HepG2 (cell line): ENCODE measurements around the gene TMEM198. TPM values are rescaled to one million over a fixed set of nuclear protein-coding genes. Genes with fewer than 3 reads are reported as not detected.

Experiments
- ATAC-seq: fragments of 200-7000 bp; cut with Tn5 transposase; 3 replicates; pipeline ENCODE4 v1.9.1; 2020; ENCODE audit warnings: mild to moderate bottlenecking, moderate library complexity
- BruUV-seq: library from RNA; stranded (reverse); fragments of 400-500 nt; replicated peaks from 2 replicates; lab custom pipeline; 2021; lab: Mats Ljungman, UMichigan
- CTCF ChIA-PET: fragments of 300-600 bp; formaldehyde crosslinking; extraction: SDS; loops from one replicate; lab custom pipeline; 2021; ENCODE audit warnings: low total read pairs, inconsistent platforms, low intra/inter-chr PET ratio; lab: Yijun Ruan, JAX
- POLR2A ChIA-PET: fragments of 350-600 bp; sonication (Branson Sonifier 250); formaldehyde crosslinking; loops from one replicate; lab custom pipeline; 2020; ENCODE audit warnings: antibody characterized with exemption, inconsistent platforms; lab: Yijun Ruan, JAX
- DNase-seq: peaks from one replicate; pipeline ENCODE4 v3.0.0-alpha.2; 2015; ENCODE audit warnings: low spot score
- FAIRE-seq: peaks from 3 replicates; lab custom pipeline; 2011; peaks lifted over from hg19 to GRCh38; lab: Jason Lieb, UNC
- H2AFZ ChIP-seq: one replicate; pipeline ENCODE4 v1.6.1; 2011; ENCODE audit warnings: low read length, inconsistent platforms
- H3K27ac ChIP-seq: fragments of 300-600 bp; 3 replicates; pipeline ENCODE4 v1.8.0; 2011; ENCODE audit warnings: mixed run types, mild to moderate bottlenecking, mixed read lengths, low read length, inconsistent platforms; ENCODE audit not compliant: insufficient read depth; ENCODE audit errors: extremely low read length
- H3K27me3 ChIP-seq, 2 experiments: fragments of 200-600 bp in 1 of 2; 2 replicates in 1 of 2; 3 replicates in 1 of 2; pipeline versions ENCODE4 v1.6.0 to v1.8.0; 2011; ENCODE audit warnings: low read length in 2 of 2, mild to moderate bottlenecking in 2 of 2, moderate library complexity in 2 of 2, inconsistent platforms in 1 of 2; ENCODE audit not compliant: insufficient read depth in 2 of 2, control insufficient read depth in 1 of 2
- H3K36me3 ChIP-seq, 2 experiments: fragments of 200-600 bp in 1 of 2; replicated peaks in 1 of 2; 2 replicates in 1 of 2; 3 replicates in 1 of 2; pipeline versions ENCODE4 v1.5.1 to v1.8.0; 2011; ENCODE audit warnings: low read length in 2 of 2, inconsistent platforms in 1 of 2; ENCODE audit not compliant: insufficient read depth in 2 of 2, control insufficient read depth in 1 of 2
- H3K4me1 ChIP-seq: 2 replicates; pipeline ENCODE4 v1.5.1; 2012; ENCODE audit warnings: low read length, inconsistent platforms; ENCODE audit not compliant: insufficient read depth
- H3K4me2 ChIP-seq: 2 replicates; pipeline ENCODE4 v1.6.0; 2011; ENCODE audit warnings: low read depth, low read length, inconsistent platforms
- H3K4me3 ChIP-seq, 3 experiments: fragments of 200-600 bp in 1 of 3; sonication (generic), shearing (Covaris generic) in 1 of 3; replicated peaks in 1 of 3; 2 replicates each; pipeline ENCODE4 v1.5.1; 2011 to 2016; ENCODE audit warnings: low read length in 3 of 3, inconsistent platforms in 2 of 3, low read depth in 2 of 3, mild to moderate bottlenecking in 2 of 3, control low read depth in 1 of 3, mixed read lengths in 1 of 3; ENCODE audit not compliant: insufficient read depth in 1 of 3
- H3K79me2 ChIP-seq: one replicate; pipeline ENCODE4 v1.6.1; 2011; ENCODE audit warnings: low read length, inconsistent platforms; ENCODE audit not compliant: insufficient read depth
- H3K9ac ChIP-seq: 2 replicates; pipeline ENCODE4 v1.6.0; 2011; ENCODE audit warnings: mild to moderate bottlenecking, low read depth, low read length, inconsistent platforms; ENCODE audit not compliant: insufficient read depth
- H3K9me3 ChIP-seq: 2 replicates; pipeline ENCODE4 v1.5.1; 2012; ENCODE audit warnings: mild to moderate bottlenecking, low read length
- H4K20me1 ChIP-seq: 2 replicates; pipeline ENCODE4 v1.6.0; 2011; ENCODE audit warnings: inconsistent platforms, mild to moderate bottlenecking, low read length, moderate library complexity; ENCODE audit not compliant: insufficient read depth
- ATM ChIP-seq: fragments of 450-650 bp; IDR thresholded peaks from 2 replicates; pipeline ENCODE4 v1.7.1; 2017; ENCODE audit warnings: mild to moderate bottlenecking, borderline replicate concordance
- CSRNP1 ChIP-seq: sonication (generic); formaldehyde crosslinking; IDR thresholded peaks from 2 replicates; pipeline ENCODE4 v1.8.1; 2023; ENCODE audit warnings: mild to moderate bottlenecking, missing genetic modification reagents
- ELF3 ChIP-seq: IDR thresholded peaks from 2 replicates; pipeline ENCODE4 v1.6.1; 2016; ENCODE audit warnings: missing genetic modification reagents, missing compliant biosample characterization
- EP300 ChIP-seq, 3 experiments: sonication (generic) in 1 of 3; formaldehyde crosslinking in 1 of 3; IDR thresholded peaks; 2 replicates each; pipeline versions ENCODE4 v1.5.1 to v1.6.1; 2011 to 2020; ENCODE audit warnings: low read depth in 2 of 3, low read length in 2 of 3, borderline replicate concordance in 1 of 3, improper control_type of control experiment in 1 of 3, mild to moderate bottlenecking in 1 of 3, missing genetic modification reagents in 1 of 3, moderate library complexity in 1 of 3
- HMG20B ChIP-seq: conservative IDR thresholded peaks from 2 replicates; pipeline ENCODE4 v1.6.1; 2016; ENCODE audit warnings: missing genetic modification reagents, missing compliant biosample characterization
- HMGXB3 ChIP-seq: sonication (generic); formaldehyde crosslinking; IDR thresholded peaks from 2 replicates; pipeline ENCODE4 v1.4.0; 2020; ENCODE audit warnings: missing genetic modification reagents, borderline replicate concordance
- HOXA7 ChIP-seq: sonication (generic); formaldehyde crosslinking; IDR thresholded peaks from 2 replicates; pipeline ENCODE4 v1.8.1; 2022; ENCODE audit warnings: mild to moderate bottlenecking, missing genetic modification reagents, moderate library complexity
- KLF6 ChIP-seq: IDR thresholded peaks from 2 replicates; pipeline ENCODE4 v1.8.0; 2016; ENCODE audit warnings: missing biosample characterization, missing genetic modification reagents
- MXI1 ChIP-seq: IDR thresholded peaks from 3 replicates; pipeline ENCODE4 v1.6.1; 2012; ENCODE audit warnings: low read depth, low read length, inconsistent platforms, borderline replicate concordance
- NFE2L2 ChIP-seq: fragments of 150-350 bp; IDR thresholded peaks from 2 replicates; pipeline ENCODE4 v1.6.1; 2014; ENCODE audit warnings: low read length
- NONO ChIP-seq, 2 experiments: fragments of 450-650 bp in 1 of 2; sonication (generic) in 1 of 2; formaldehyde crosslinking in 1 of 2; IDR thresholded peaks in 1 of 2; conservative IDR thresholded peaks in 1 of 2; 2 replicates each; pipeline versions ENCODE4 v1.6.1 to v1.8.0; 2017 to 2022; ENCODE audit warnings: mild to moderate bottlenecking in 1 of 2, missing genetic modification reagents in 1 of 2, moderate library complexity in 1 of 2
- ZNF790 ChIP-seq: sonication (generic); formaldehyde crosslinking; IDR thresholded peaks from 2 replicates; pipeline ENCODE4 v1.8.0; 2022; ENCODE audit warnings: missing genetic modification reagents, mild to moderate bottlenecking, borderline replicate concordance
- WGBS: methylation state at CpG from one replicate; pipeline ENCODE4 v1.1.6; 2017; ENCODE audit warnings: low lambda C conversion rate; 5-methylcytosine and 5-hydroxymethylcytosine counted together
- in situ Hi-C: cut with HindIII; loops from 2 replicates; pipeline ENCODE4 v1.10.0; 2017; ENCODE audit warnings: low pct_unique_long_range_greater_than_20kb; ENCODE audit not compliant: extremely low pct_ligation_motif_present
- intact Hi-C: fragments of 100-400 bp; cut with micrococcal nuclease; formaldehyde crosslinking; loops from one replicate; pipeline ENCODE4 v1.10.0; 2022; ENCODE audit not compliant: unreplicated experiment
- polyA plus RNA-seq, 8 experiments: library from polyadenylated mRNA; depleted of rRNA in 3 of 8; stranded (reverse) in 7 of 8; unstranded in 1 of 8; fragments of >200 nt; fragmentation: Illumina TruSeq in 4 of 8; extraction: Trizol in 4 of 8; gene quantifications; 2 replicates each; pipeline versions ENCODE4 v1.2.1 to v1.2.3, GENCODE V29; 2011 to 2016; ENCODE audit warnings: low read depth in 4 of 8, missing spikeins in 1 of 8, mixed read lengths in 1 of 8; ENCODE audit not compliant: insufficient read depth in 1 of 8
- total RNA-seq, 5 experiments: library from RNA; depleted of rRNA; stranded (reverse); fragments of >200 nt; fragmentation: Illumina TruSeq; extraction: Trizol; gene quantifications; 2 replicates each; pipeline ENCODE4 v1.2.3, GENCODE V29; 2016; ENCODE audit warnings: low read depth in 1 of 5
- TF ChIP-seq, protein P1 (sequence below): sonication (generic); formaldehyde crosslinking; IDR thresholded peaks from 2 replicates; pipeline ENCODE4 v1.8.1; 2023; ENCODE audit warnings: mild to moderate bottlenecking, missing genetic modification reagents
- TF ChIP-seq, protein P2 (sequence below): sonication (generic); formaldehyde crosslinking; IDR thresholded peaks from 2 replicates; pipeline ENCODE4 v1.4.0; 2020; ENCODE audit warnings: missing genetic modification reagents
- TF ChIP-seq, protein P3 (sequence below): sonication (generic); formaldehyde crosslinking; IDR thresholded peaks from 2 replicates; pipeline ENCODE4 v1.4.0; 2020; ENCODE audit warnings: missing genetic modification reagents

Gene TMEM198
- total and polyA plus RNA-seq, 2 of the 13 experiments (the other 11 are each of a cell fraction or from before 2014, with no cell fraction given): 17.3 to 23.5 TPM

GRCh38 chr2:219567791-219568361 is 24.0 kb downstream of the TMEM198 start:
- Histone ChIP-seq H3K4me3 (no peak overlapping the region), H3K27ac (no peak overlapping the region), H3K36me3 (peaks cover 19 to 48% of the 10 kb centered on the region in 2 experiments), H3K27me3 (no peaks in the 10 kb centered on the region), H3K4me2 (no peak overlapping the region), H3K4me1 (peaks cover 46% of the 10 kb centered on the region), H3K9me3 (no peaks in the 10 kb centered on the region), H3K79me2 (peaks cover 21% of the 10 kb centered on the region), H3K9ac (no peak overlapping the region), H4K20me1 (no peaks in the 10 kb centered on the region), H2AFZ (no peak overlapping the region)
- 96% methylated on average over 35 of the region's 35 CpGs for WGBS
- FAIRE-seq: no peak
- no peak for DNase-seq
- in situ Hi-C loops (no loop called here), intact Hi-C loops (no loop called here)
- no TSS peak for BruUV-seq
- ChIA-PET POLR2A (interaction anchor here (1.0 to 2.6 kb wide), 3 partner anchors 9 to 30 kb away, joined by 3 to 20 read pairs (median 9); partner anchors contain the start of gene STK11IP), CTCF (no interaction called here)
- no peak for ATAC-seq
- TF ChIP-seq NFE2L2: no peak
- TF ChIP-seq MXI1: no peak
- TF ChIP-seq, protein P1, sequence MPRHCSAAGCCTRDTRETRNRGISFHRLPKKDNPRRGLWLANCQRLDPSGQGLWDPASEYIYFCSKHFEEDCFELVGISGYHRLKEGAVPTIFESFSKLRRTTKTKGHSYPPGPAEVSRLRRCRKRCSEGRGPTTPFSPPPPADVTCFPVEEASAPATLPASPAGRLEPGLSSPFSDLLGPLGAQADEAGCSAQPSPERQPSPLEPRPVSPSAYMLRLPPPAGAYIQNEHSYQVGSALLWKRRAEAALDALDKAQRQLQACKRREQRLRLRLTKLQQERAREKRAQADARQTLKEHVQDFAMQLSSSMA (CRISPR knock-in tag): no peak
- TF ChIP-seq, protein P2, sequence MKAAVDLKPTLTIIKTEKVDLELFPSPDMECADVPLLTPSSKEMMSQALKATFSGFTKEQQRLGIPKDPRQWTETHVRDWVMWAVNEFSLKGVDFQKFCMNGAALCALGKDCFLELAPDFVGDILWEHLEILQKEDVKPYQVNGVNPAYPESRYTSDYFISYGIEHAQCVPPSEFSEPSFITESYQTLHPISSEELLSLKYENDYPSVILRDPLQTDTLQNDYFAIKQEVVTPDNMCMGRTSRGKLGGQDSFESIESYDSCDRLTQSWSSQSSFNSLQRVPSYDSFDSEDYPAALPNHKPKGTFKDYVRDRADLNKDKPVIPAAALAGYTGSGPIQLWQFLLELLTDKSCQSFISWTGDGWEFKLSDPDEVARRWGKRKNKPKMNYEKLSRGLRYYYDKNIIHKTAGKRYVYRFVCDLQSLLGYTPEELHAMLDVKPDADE (CRISPR knock-in tag): no peak
- no peak for TF ChIP-seq EP300 (IDR thresholded peaks at IDR 0.05; ENCODE audit: low read depth in 2 of 2, low read length in 2 of 2)
- peak; percentile 13; the same call in 1 of the 2 replicates for TF ChIP-seq EP300 (CRISPR knock-in tag; IDR thresholded peaks at IDR 0.05; ENCODE audit: borderline replicate concordance)
- TF ChIP-seq ZNF790 (CRISPR knock-in tag): no peak
- no peak for TF ChIP-seq HMGXB3 (CRISPR knock-in tag)
- no peak for TF ChIP-seq NONO (IDR thresholded peaks at IDR 0.05)
- peak; percentile 84 for TF ChIP-seq NONO (CRISPR knock-in tag; conservative IDR thresholded peaks at IDR 0.05)
- TF ChIP-seq KLF6: no peak
- TF ChIP-seq, protein P3, sequence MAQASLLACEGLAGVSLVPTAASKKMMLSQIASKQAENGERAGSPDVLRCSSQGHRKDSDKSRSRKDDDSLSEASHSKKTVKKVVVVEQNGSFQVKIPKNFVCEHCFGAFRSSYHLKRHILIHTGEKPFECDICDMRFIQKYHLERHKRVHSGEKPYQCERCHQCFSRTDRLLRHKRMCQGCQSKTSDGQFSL (CRISPR knock-in tag): no peak
- TF ChIP-seq ATM: no peak
- no peak for TF ChIP-seq HMG20B
- TF ChIP-seq CSRNP1 (CRISPR knock-in tag): 0 out of 2 replicates have a peak, but pooled peaks have one; percentile 20
- no peak for TF ChIP-seq HOXA7 (CRISPR knock-in tag)
- TF ChIP-seq ELF3: no peak
